HG03066 (cell line): ENCODE data around the gene CHN2.

Experiments
- ATAC-seq: cut with Tn5 transposase; IDR thresholded peaks from one replicate; pipeline ENCODE4 v1.9.1; 2021; ENCODE audit warnings: low read depth; ENCODE audit not compliant: unreplicated experiment

CHN2 gene

GRCh38 chr7:29194594-29195427 lies at the start of gene CHN2:
Gene CHN2, plus strand, starts transcription at chr7:29194775.
- ATAC-seq, result no peak

DNA sequence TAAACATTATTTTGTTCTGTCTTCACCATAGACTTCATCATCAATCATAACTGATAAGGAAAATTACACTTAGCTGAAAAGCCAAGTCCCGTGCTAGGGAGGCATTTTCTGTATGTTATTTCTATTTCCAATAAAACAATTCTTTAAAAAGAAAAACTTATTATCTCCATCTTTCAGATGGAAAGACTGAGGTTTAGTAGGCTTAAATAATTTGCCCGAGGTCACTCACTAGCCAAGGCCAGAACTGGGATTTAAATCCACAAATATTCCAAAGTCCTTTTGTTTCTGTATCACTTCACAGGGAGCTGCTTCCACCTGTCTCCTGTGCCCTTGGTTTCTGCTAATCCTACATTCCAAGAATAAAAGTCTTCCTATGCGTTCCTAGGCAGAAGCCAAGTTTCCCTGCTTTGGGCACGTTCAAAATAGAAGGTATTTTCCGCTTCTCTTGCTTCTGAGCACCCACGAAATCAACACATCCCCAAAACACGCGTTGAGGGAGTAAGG lies 49.0 kb upstream of the CHN2 start:
- no peak for ATAC-seq

DNA sequence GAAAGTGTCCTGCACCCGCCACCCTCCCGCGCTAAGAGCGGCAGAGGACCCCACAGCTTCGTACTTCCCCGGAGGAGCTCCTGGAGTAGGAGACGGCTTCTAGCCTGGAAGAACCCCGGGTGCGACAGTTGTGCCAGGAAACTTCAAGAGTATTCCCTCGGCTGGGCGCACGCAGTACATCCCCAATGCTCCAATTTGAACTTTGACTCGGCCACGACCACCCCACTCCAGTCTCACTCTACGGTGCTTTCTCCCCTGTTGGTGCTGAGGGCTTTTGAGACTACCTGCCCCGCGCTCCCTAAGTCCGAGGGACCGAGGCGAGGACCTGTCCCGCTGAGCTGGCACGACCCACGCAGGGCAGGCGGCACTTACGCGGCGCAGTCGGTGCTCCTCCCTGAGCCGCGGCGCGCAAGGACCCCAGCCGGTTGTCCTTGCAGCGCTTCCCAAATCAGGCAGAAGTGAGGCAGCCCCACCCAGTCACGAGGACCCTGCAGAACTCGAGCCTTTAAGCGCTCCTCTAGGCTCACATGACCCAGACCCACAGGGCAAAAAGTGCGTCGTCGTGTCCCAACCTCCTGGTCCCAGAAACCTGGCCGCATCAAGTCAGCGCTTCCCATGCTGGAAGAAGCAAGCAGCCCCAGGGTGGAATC lies 48.4 kb upstream of the CHN2 start, which contains the start of gene CPVL:
CPVL (minus strand) TSS at position 481 of the 650 bp plus-strand sequence. CDS start 25,476 bp downstream, outside the sequence.
- ATAC-seq, result no peak

- no peak for ATAC-seq
Observed at GRCh38 chr7:29146888-29147609, 47.5 kb upstream of the CHN2 start.

GRCh38 chr7:29147821-29148220 lies 46.8 kb upstream of the CHN2 start:
- no peak for ATAC-seq

DNA sequence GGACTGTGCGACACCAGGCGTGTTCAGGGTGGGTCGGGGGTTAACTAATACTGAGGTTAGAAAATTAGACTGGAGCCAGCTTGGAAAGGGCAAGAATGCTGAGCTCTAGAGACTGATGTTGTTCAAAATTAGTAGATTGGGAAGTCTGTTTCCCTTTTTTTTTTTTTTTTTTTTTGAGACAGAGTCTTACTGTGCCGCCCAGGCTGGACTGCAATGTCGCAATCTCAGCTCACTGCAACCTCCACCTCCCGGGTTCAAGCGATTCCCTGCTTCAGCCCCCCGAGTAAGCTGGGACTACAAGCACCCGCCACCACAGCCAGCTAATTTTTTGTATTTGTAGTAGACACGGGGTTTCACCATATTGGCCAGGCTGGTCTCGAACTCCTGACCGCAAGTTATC lies 45.5 kb upstream of the CHN2 start:
- no peak for ATAC-seq

- ATAC-seq, result no peak
Observed at GRCh38 chr7:29150856-29151255, 43.7 kb upstream of the CHN2 start.

DNA sequence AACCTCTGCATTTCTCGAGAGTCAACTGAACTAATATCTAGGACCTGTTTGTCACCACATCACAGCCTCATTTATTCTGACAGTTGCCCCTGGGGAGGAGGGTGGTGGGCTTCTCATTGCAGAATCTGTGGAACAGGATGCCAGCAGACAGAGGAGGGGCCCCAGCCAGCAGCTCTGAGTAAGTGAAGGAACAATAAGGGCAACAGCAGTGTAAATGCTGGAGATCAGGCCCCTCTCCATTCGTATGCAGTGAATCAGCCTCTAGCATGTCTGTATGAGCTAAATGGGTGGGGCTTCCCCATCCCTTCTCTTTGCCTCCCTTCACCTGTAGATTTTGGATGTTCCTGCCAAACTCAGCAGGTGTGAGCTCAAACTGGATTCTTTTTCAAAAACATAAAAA lies 40.5 kb upstream of the CHN2 start:
- no peak for ATAC-seq

DNA sequence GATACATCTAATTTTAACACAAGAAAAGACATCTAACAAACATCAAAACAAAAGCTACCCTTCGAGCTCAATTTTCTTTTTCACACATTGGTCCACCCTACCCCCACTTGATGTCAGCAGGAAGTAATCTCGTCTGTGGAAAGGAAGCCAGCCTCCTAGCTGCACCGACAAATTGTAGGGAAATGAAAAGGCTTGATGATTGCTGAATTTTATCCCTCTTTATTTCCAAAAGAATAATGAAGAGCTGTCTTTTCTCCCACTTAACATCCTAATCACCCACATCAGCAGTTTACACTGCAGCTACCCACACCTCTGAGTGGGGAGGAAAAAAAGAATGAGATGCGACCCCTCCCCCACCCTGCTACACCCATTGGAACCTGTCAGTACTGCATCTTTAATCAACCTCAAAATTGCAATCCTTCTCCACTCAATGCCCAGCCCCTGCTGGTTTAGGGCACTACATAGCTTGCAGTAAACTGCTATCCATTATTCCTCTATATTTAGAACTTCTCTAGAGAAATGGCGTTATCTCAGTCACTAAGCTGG lies 37.6 kb upstream of the CHN2 start:
- ATAC-seq, result no peak

DNA sequence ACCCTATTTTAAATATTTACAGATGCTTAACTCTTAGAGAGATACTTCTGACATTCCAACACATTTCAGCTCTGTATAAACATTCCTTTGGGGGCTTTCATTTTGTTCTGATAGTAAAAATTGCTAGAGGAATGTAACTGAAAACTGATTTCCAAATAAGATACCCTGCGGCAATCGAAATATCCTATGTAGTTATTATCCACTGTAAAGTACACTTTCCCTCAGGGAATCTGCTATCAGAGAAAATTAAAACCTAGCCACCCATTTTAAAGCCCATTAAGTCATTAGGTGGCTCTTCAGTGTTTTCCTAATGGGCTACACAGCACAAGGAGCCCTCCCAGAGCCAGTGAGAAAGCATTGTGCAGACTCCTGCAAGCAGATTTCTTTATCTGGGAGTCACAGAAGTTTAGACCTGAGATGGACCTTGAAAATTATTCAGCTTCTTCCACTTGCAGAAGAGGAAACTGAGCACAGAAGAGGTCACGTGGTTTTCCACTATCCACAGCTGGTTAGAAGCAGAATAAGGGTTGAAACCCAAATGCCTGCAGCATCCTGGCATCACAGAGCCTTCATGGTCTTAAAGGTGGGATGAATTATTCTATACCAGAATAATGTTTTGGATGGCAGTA lies 35.7 kb upstream of the CHN2 start:
- no peak for ATAC-seq

DNA sequence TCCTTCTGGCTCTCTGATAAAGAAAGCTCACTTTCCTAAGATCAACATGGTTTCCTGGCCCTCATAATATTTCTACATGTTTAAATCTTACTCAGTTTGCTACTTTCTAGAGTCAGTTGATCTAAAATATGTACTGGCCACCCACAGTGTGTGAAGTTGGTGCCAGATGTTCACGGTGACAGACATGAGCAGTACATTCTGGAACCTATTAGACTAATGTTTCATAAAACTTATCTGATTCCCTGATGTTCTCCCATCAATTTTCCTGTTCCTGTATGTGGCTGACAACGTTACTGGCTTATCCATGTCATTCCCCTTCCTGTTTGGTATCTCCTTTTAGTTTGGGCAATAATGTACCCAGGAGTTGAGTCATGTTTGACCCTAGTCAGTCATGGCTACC lies 34.5 kb upstream of the CHN2 start:
- ATAC-seq, result no peak

DNA sequence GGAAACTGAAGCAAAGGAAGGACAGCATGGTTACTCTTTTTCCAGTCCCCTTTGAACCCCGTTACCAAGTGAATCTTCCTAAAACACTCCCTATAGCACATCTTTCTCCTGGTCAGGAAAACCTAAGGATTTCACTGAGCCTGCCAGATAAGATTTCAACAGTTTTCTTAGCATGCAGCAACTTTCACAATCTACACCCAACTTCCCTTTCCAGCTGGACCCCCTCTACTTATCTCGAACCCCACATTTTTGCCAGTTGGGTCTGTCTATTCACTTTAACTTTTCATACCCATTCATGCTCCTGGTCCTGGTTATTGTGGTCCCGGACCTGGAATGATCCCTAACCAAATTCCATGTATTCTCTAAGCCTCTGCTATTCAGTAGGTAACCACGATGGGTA lies 33.3 kb upstream of the CHN2 start:
- no peak for ATAC-seq

- ATAC-seq, result no peak
Observed at GRCh38 chr7:29162577-29162976, 32.0 kb upstream of the CHN2 start.

DNA sequence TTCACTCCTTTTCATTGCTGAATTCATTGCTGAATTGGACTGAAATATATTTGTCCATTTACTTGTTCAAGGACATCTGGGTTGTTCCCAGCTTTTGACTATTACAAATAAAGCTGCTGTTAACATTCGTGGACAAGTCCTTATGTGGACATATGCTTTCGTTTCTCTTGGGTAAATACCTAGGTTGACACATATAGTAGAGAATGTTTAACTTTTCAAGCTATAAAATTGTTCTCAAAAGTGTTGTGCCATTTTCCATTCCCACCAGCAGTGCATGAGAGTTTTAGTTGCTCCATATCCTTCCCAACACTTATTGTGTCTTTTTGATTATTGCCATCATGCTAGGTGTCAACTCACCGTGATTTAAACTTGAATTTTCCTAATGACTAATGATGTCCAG lies 30.7 kb upstream of the CHN2 start:
- no peak for ATAC-seq

DNA sequence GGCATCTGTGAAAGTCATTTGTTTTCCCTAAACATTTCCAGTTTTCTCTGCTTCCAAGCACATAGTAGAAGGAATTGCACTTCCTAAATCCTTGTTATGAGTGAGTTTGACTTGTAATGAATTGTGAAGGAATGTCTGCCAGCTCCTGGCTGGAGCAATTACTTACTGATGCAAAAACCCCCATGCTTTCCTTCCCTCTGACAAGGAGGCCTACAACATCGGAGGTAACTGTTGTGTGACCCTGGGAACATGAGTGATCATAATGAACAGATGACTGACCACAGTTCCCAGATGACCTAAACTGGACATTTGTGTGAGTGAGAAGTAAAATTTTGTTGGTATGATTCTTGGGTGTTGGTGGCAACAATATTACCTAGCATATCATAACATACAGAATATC lies 26.9 kb upstream of the CHN2 start:
- ATAC-seq, result no peak

DNA sequence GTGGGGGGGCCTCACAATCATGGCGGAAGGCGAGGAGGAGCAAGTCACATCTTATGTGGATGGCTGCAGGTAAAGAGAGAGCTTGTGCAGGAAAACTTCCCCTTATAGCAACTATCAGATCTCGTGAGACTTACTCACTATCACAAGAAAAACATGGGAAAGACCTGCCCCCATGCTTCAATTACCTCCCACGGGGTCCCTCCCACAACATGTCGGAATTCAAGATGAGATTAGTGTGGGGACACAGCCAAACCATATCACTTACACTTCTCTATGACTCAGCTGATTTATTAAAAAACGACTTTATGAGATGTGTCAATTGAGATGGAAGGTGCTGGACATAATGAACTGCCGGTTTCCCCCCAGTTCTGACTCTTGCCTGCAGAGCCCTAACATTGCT lies 23.8 kb upstream of the CHN2 start:
- ATAC-seq, result no peak

GRCh38 chr7:29173458-29173857 lies 21.1 kb upstream of the CHN2 start:
- no peak for ATAC-seq

DNA sequence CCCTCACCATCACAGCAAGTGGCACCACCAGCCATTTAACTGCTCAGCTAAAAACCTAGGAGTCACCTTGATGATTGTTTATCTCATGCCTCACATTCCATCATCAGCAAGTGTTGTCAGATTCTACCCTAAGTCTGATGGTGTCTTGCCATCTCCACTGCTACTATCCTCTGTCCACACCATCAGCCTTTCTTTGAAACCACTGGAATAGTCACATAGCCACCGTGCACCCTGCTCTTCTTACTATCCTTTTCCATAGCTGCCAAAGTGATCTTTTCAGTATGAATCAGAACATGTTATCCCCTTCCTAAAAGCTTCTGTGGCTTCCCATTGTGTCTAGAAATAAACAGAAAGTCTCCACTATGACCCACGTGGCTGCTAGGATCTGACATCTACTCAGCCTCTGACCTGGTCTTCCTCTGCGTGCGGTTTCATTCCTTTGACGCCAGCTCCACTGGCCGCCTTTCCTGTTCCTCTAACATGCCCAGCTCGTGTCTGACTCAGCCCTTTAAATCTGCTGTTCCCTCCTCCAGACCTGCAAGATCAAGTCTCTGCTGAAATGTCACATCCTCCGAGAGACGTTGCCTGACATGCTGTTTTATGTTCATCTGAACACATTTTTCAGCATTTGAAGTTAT lies 16.5 kb upstream of the CHN2 start:
- no peak for ATAC-seq

DNA sequence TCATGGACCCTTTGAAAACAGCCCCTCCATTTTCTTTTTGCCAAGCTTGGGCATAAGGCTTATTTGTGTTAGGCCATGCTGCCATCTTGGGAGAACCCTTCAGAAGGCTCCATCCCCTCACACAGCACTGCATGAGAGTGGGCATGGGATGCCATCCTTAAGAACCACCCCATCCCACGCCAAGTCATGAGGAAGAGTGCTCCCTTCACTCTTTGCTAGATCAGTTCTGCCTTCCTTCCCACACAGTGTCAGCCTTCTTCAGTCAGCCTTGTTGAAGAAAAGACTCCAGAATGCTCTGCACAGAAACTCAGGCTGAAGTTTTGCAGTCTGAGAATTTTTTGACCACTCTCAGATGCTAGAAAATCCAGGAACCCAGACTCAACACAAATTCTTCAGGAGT lies 15.5 kb upstream of the CHN2 start:
- ATAC-seq, result no peak

GRCh38 chr7:29184599-29184998 lies 10.0 kb upstream of the CHN2 start:
- ATAC-seq, result no peak
